ENCODE results near the gene OR7D4.
"Not testable (repeated sequence)": the region's sequence is repeated elsewhere in the genome, so short reads cannot be mapped to it uniquely, and the experiment has no call there.

The OR7D4 gene

DNA sequence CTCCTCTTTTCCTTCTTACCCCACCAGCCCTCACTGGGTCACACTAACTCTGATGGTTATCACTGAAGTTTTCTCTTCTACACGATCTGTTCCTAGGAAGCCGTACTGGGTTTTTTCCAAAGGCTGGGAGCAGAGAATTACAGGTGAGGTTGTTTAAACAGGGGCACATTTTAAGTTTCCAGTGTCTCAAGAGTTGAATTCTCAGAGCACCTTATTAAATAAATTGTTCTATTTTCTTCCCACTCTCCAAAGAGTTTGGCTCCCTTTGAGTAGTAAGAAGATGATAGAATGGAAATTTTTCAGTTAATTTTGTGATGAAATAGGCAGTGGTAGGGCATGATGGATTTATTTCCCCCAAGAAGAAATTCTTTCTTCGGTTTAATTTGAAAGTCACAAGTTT, at the start of gene OR7D4:
OR7D4 (minus strand) TSS at position 101 of the 400 bp plus-strand sequence. CDS start 4,752 bp downstream, outside the sequence.
- DNase-seq = no peak

DNA sequence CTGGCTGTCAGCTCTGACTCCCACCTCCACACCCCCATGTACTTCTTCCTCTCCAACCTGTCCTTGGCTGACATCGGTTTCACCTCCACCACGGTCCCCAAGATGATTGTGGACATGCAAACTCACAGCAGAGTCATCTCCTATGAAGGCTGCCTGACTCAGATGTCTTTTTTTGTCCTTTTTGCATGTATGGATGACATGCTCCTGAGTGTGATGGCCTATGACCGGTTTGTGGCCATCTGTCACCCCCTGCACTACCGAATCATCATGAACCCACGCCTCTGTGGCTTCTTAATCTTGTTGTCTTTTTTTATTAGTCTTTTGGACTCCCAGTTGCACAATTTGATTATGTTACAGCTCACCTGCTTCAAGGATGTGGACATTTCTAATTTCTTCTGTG, 31.8 kb upstream of the OR7D4 start:
- DNase-seq = no peak

DNA sequence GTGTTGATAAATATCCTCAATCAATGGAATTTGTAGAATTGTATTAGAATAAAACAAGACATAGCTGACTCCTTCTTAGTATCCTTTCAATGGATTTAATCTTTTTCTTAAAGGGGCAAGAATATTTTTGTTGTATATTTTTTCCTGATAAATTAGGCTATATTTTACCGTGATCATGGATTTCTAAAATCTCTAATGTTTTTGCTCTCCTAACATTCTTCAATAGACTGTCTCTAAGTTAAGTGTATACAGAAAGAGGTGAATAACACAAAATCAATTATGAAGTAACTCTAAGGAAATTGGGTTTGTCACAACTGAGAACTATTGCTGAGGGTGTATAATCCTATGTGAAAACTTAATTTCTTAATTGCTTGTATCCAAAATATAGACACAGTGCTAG, 31.2 kb upstream of the OR7D4 start, which contains the start of gene OR7E24:
OR7E24 (plus strand) TSS at position 301 of the 400 bp plus-strand sequence. CDS start 114 bp downstream, outside the sequence.
- no peak for DNase-seq

DNA sequence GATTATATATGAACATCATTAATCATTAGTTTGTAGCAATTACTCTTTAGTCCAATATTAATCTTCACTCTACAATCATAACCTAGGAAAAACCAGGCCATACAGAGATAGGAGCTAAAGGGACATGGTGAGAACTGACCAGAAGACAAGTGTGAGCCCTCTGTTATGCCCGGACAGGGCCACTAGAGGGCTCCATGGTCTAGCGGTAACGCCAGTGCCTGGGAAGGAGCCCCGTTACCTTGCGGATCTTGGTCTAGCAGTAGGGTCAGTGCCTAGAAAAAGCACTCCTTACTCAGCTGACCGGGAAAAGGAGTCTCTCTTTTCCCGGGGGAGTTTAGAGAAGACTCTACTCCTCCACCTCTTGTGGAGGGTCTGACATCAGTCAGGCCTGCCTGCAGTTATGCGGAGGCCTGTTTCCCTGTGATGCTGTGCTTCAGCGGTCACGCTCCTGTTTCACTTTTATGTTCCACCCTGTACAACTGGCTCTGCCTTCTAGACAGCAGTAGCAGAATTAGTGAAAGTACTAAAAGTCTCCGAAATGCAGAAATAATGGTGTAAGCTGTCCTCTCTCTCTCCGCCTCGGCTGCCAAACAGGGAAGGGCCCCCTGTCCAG, 13.8 kb downstream of the OR7D4 start:
- DNase-seq = no peak

DNA sequence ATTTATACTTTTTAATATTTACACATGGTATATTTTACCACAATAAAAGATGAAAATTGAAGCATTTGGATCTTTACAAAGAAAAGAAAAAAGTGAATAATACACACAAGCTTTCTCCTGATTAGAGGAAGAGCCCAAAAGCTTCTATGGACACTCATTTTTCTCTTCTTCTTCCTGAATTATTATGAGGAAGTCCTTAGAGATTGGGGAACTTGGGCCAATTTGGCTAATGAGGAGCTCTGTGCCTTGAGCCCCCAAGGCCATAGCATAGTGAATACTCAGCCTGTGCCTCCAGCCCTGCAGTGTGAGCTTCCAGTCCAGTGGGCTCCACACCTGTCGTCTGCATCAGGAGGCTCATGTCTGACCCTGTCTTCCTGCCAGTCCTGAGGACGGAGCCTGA, 21.3 kb downstream of the OR7D4 start:
- not testable (repeated sequence) for DNase-seq

DNA sequence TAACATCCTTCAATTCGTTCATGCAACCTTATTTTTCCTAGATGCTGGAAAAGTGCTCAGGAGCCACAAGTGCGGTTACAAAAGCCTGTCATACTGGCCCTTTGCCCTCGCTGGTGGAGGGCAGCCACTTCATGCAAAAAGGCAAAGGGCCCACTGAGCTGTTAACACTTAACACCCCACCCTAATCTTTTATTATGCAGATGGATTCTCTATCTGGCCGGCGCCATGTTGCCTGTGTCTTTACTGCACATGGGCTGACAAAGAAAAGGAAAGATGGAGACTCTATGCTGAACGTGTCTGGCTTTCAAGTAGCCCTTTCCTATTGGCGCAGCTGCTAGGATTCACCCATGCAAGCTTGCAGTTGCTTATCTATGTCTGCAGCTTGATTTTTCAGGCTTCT, 29.9 kb downstream of the OR7D4 start:
- no peak for DNase-seq

DNA sequence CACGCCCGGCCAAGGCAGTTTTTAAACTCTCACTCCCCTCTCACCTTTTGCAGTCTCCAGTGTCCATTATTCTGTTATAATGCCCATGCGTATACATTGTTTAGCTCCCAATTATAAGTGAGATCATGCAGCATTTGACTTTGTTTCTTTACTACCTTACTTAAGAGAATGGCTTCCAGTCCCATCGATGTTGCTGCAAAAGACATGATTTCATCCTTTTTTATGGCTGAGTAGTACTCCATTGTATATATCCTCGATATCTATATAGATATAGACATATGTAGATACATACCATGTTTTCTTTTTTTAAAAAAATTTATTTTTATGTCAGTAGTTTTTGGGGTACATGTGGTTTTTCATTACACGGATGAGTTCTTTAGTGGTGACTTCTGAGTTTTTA, 32.2 kb downstream of the OR7D4 start:
- DNase-seq = no peak

DNA sequence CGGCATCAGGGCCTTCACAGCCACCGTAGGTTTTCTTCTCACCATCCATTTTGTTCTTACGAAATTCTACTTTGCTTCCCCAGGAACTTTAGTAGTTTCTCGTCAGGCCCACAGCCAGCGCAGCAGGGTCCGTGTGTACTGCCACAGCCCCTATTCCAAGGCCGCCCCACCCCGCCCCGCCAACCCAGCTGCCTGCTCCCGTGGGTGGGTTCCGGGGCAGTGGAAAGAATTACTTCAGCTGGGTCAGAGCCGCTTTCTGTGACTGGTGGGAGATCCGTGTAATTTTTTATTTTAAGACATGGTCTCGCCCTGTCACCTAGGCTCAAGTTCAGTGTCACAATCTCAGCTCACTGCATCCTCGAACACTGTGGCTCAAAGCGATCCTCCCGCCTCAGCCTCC, 36.4 kb downstream of the OR7D4 start:
- DNase-seq = no peak

DNA sequence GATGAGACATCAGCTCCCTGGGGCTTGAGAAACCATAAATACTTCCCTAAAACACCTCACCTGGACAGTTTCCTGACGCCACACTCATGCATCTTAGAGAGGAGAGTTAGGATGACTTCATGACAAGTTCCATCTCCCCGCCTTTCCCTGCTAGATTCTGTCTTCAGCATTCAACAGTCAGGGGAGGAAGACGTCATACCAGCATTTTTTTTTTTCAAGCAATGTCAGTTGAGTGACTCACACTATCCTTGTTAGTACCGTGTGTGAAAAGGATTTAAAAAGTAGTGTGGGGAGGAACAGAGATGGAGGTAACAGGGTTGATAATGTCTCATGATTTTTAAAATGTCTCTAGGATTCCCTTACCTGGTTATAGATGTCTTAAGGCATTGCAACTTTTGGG, 40.5 kb downstream of the OR7D4 start, which contains the start of gene OR7D2:
OR7D2 (plus strand) TSS at position 79 of the 400 bp plus-strand sequence. CDS start 6,803 bp downstream, outside the sequence.
- DNase-seq = no peak

DNA sequence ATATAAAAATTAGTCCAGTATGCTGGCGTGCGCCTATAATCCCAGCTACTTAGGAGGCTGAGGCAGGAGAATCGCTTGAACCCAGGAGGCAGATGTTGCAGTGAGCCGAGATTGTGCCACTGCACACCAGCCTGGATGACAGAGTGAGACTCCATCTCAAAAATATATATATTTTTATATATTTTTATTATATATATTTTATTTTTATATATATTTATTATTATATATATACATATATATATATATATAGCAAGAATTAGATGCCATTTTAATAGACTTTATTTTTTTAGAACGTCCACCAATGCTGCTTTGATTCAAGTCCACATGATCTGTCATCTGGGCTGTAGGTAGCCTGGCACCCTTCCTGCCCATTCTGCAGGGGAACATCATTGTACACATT, 44.1 kb downstream of the OR7D4 start:
- no peak for DNase-seq

DNA sequence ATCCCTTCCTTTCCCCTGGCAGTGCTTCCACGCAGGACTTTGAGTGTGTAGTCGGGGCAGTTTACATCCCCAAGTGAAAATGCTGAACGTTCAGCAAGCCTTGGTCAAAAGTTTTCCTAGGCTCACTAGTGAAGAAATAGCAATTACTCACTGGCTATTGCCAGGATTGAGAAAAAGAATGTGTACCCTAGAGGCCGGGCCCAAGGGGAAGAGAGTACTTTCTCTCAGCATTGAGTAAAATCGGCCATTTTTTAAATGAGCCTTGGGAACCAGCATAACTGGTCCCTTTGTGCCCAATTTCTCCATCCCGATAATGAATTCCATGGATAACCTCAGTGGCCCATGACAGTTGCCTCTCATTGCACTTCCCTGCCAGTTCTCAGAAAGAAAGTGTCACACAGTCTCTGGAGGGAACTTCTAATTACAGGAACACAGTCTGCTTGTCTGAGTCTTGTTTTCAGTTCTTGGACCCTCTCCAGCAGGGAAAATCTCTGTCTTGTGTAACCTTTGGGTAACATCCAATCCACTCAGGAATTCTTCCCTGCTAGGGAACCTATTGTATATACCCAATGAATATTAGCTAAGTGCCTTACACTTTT, 47.9 kb downstream of the OR7D4 start:
- no peak for DNase-seq

DNA sequence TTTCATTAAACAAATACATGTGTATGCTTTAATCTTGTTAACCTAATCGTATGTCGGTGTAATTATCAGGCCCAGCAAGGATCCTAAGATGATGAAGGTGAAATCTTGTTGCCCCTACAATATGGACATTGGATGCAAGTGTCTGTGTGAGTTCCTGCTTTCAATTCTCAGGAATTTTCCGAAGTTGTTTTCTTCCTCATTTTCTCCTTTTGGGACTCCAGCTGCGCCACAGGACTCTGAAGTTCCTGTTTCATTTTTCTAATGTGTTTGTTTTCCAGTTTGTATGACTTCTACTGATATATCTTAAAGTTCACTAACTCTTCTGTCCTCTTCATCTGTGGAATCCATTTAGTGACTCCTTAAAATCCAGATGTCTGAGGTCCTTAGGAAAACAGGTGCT, 52.5 kb downstream of the OR7D4 start:
- DNase-seq = no peak

DNA sequence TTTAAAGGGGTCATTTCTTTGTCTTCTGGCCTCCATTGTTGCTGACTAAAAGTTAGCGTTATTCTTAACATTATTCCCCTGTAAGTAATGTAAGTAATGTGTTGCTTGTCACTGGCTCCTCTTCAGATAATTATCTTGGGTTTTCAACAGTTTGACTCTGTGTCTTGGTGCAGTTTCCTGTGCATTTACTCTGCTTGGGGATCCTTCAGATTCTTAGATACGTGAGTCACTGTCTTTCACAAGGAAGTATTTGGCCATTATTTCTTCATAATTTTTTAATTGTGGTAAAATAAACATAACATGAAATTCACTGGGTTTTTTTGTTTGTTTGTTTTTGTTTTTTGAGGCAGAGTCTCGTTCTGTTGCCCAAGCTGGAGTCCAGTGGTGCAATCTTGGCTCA, 54.1 kb downstream of the OR7D4 start:
- DNase-seq = no peak

DNA sequence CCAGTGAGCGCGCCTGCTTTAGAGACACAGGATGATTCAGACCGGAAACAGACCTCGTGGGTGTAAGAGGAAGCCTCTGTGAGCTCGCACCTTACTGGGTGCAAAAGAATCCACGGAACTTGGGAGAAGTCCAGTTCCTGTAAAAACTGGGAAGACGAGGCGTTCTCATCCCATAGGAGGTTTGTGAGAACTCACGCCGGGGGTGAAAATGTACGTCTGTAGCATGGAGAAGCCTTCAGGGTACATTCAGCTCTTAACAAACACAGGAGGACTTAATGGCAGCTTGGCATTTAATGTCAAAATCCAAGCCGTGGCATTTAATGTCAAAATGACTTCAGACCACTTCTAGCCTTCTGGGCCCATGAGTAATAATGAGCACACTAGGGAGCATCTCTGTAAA, 58.0 kb downstream of the OR7D4 start:
- DNase-seq = no peak
